Hematopoietic multipotent progenitor cell treated with erythropoietin and hydrocortisone succinate and interleukin-3 and kit ligand, for 4 days (in vitro differentiated cells): ENCODE data around the gene RETREG3.
"Not testable (repeated sequence)": the region's sequence is repeated elsewhere in the genome, so short reads cannot be mapped to it uniquely, and the experiment has no call there.

Experiments used
- DNase-seq: peaks from one replicate; pipeline ENCODE4 v3.0.0-alpha.2; 2015

Gene RETREG3

DNA sequence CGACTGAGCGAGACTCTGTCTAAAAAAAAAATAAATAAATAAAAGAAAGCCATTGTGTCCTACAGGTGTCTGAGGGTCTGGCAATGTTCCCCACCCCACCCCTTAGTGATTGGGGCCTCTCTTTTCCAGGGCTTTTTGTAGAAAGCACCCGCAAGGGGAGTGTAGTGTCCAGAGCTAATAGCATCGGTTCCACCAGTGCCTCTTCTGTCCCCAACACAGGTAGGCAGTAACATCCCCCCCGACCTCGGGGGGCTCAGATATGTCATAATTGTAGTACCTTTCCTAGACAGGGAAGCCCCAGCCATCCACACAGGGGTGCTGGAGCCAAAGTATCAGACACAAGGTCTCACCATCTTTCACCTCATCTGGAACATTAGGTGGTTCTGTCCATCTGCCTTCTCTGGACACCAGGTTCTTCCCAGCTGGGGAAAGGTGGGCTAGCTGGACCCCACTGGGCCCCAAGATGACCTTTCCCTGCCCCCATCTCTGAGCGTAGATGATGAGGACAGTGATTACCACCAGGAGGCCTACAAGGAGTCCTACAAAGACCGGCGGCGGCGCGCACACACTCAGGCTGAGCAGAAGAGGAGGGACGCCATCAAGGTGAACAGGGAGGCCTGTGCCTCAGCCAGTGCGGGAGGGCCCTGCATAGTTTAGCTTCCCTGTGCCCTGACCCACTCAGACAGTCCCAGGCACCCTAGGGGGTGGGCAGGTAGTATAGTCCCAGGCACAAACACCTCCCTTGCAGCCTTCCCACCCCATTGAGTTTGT lies 40.6 kb downstream of the RETREG3 start:
- no peak for DNase-seq

DNA sequence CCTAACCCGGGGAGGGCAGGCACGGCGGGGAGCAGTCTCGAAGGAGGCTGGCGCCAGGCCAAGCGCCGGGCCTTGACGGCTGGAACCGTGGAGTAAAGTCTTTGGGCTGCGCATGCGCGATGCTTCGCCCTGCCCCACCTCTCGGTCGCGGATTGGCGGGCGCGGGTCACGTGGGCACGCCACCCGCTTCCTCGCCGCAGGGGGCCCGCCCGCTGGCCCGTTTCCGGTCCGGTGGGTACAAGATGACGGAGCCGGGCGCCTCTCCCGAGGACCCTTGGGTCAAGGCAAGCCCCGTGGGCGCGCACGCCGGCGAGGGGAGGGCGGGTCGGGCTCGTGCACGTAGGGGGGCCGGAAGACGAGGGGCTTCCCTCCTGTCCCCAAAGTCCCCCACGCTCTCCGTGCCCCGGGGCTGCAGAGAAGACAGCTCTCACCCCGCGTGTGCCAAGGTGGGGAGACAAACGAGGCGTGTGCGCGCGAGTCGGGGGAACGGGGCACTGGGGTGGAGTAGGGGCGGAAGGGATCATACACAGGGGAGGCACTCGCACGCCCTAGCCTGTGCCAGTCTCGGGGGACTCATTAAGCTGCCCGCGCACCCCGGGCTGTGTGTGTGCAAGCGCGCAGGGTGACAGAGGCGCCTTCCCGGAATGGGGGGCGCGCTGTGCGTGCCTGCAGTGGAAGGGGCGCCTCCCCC lies 42.1 kb downstream of the RETREG3 start, which contains the start of gene MLX:
Gene MLX (plus strand): TSS at position 218 of the 691 bp plus-strand sequence. CDS start 25 bp downstream, at position 243.
- DNase-seq: peak; percentile 97

DNA sequence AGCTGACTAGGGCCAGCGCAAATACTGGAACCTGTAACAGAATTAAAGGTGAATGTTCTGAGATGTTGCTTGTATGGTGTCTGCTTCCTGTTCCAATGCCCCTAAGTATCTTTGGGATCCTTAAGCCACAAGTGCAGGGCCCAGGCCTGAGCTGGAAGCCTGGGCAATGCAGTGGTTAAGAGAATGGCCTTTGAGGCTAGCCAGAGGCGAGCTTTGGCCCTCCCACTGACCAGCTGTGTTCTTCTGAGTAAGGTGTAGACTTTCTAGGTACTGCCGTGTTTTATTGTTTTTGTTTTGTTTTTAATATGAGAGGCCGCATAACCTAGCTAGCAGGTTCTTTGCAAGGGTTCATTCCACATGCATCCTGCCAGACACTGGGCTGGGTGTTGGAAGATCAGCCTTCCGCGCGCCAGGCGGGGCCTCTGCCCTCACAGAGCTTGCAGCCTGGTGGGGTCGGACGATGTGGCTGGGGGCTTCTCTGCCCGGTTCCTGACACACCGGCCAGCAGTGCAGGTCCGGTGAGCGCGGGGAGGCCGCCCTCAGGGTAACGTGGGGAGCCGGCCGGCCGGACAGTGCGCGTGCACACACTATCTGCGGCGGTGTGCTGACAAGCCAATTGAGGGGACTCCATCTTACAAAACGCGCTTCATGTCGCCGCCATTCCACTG lies 42.8 kb downstream of the RETREG3 start:
- DNase-seq: no peak

DNA sequence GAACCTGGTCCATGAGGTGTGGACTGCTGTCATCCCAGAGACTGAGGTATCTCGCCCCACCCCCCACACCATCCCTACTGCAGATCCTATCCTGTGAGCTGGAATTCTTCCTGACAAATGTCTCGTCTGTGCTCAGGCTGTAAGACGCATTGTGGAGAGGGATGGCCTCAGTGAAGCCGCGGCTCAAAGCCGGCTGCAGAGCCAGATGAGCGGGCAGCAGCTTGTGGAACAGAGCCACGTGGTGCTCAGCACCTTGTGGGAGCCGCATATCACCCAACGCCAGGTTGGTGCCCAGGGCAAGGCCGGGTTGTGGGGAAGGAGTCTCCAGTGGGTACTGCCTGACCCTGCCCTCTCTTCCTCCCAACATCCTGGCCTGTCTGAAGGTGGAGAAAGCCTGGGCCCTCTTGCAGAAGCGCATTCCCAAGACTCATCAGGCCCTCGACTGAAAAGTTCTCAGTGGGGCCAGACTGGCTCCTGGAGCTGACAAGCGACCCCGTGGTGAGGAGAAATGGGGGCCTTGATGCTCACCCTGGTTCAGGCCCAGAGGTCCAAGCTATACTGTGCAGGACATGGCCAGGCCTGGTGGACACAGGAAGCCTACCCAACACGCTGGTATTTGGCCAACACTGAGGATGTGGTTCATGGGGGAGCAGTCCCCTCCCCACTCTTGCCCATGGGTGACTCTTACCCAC lies 43.5 kb downstream of the RETREG3 start:
- no peak for DNase-seq

DNA sequence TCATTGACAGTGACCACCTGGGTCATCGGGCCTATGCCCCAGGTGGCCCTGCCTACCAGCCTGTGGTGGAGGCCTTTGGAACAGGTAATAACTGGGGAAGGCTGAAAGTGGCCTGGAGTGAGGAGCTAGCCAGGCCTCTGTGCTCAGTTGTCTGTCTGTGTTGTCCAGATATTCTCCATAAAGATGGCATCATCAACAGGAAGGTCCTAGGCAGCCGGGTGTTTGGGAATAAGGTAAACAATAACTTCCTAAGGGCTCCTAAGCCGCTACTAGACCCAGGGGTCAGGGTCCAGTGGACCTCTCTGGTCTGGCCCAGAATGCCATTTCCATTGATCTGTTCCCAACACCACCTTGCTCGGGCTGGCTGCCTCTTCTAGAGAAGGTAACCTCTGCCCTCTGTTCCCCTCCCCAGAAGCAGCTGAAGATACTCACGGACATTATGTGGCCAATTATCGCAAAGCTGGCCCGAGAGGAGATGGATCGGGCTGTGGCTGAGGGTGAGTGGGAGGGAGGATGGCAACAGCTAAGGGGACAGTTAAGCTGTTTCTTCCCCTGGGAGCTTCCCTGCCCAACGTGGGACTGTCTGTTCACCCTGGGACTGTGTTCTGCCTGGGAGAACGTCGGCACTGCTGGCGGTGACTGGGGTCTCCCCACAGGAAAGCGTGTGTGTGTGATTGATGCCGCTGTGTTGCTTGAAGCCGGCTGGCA lies 44.2 kb downstream of the RETREG3 start:
- no peak for DNase-seq

DNA sequence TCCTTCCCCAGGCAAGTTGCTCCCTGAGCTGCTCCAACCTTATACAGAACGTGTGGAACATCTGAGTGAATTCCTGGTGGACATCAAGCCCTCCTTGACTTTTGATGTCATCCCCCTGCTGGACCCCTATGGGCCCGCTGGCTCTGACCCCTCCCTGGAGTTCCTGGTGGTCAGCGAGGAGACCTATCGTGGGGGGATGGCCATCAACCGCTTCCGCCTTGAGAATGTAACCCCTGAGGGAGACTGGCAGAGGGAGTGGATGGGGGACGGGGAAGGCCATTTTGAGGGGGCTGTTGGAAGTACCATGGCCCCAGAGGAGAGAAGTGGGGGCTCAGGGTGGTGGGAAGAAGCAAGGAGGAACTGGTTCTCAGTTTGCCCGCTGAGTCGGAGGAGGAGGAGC lies 45.2 kb downstream of the RETREG3 start:
- no peak for DNase-seq

DNA sequence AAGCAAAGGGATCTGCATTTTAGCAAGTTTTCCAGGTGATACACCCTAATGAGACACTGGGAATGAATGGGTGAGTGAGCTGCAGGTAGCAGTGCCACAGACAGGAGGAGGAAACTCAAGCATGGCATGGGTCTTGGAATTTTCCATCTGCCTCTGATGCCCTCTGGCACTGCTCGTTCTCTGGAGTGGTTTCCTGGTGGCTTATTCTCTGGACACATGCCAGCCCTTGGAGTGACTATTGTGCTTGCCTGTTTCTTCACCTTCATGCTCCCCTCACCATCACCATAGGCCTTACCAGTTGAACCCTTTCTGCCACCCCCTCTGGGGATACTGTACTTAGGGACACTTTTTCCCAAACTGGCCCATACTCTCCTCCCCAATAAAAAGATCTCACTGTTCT lies 45.6 kb downstream of the RETREG3 start:
- DNase-seq: no peak

DNA sequence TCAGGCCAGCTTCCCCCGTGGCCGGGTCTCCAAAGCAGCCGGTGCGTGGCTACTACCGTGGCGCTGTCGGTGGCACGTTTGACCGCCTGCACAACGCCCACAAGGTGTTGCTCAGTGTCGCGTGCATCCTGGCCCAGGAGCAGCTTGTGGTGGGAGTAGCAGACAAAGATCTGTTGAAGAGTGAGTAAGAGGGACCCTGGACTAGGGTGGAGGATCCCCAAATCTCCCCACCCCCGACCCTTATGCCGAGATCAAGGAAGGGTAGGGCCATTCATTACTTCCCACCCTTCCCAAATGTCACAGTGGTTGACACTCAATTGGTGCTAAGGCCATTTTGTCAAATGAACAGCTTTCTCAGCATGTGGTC lies 46.0 kb downstream of the RETREG3 start:
- no peak for DNase-seq

DNA sequence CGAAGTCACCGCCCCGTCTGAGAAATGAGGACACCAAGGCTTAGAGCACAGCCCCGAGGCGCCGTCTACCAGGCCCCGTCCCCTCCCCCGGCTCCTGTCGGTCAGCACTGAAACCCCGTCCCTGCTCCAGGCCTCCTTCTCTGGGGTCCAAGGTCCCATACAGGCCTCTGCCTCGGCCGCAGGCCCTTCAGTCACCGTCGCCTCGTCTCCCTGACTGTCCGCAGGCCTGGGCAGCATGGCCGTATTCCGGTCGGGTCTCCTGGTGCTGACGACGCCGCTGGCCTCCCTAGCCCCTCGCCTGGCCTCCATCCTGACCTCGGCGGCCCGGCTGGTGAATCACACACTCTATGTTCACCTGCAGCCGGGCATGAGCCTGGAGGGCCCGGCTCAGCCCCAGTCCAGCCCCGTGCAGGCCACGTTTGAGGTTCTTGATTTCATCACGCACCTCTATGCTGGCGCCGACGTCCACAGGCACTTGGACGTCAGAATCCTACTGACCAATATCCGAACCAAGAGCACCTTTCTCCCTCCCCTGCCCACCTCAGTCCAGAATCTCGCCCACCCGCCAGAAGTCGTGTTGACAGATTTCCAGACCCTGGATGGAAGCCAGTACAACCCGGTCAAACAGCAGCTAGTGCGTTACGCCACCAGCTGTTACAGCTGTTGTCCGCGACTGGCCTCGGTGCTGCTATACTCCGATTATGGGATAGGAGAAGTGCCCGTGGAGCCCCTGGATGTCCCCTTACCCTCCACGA lies 46.6 kb downstream of the RETREG3 start:
- DNase-seq: no peak

DNA sequence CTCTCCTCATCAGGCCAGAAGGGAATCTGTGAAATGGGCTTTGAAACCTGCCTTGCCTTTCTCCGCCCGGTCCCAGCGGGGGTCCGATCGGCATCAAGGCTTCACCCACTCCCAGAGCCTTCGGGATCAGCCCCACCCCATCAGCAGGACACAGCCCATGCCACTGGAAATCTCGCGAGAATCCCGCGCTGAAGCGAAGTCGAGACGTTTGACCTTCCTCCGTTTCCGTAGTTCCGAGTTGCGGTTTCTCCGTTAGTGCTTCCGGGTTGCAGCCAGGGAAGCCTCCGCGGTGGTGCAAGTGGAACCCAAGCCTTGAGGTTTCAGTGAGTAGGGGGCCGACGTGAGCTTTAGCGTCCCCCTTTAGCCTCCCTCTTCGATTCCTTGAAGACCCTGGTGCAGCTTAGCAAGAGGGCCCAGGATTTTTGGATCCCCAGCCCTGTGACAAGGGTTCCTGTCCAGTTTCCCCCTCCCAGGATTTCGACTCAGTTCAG lies 47.2 kb downstream of the RETREG3 start, which contains the start of gene COASY:
Gene COASY (plus strand): TSS at position 252 of the 491 bp plus-strand sequence. CDS start 475 bp downstream, outside the sequence.
- DNase-seq: peak; percentile 98

DNA sequence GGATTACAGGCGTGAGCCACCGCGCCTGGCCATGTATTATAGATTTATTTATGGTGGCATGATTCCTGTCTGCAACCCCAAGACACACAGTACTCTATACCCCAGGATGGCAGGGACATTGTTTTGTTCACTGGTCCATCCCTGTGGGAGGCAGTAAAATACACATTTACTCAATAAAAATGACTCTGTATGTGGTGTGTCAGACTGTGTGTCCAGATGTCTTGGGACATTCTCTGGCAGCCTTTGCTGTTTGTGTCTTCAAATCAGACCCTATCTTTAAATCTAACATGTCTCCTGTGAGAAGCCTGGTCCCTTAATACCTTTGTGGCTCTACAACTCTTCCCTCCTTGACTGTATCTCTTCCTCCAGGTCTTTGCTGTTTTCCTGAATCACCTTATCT lies 48.9 kb downstream of the RETREG3 start:
- DNase-seq: no peak

DNA sequence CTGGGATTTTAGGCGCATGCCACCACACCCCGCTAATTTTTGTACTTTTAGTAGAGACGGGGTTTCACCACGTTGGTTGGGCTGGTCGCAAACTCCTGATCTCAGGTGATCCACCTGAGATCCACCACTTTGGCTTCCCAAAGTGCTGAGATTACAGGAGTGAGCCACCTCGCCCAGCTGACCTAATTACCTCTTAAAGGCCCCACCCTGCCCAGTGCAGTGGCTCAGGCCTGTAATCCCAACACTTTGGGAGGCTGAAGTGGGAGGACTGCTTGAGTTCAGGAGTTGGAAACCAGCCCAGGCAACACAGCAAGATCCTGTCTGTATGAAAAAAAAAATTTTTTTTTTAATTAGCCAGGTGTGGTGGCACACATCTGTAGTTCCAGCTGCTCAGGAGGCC lies 50.1 kb downstream of the RETREG3 start:
- no peak for DNase-seq

DNA sequence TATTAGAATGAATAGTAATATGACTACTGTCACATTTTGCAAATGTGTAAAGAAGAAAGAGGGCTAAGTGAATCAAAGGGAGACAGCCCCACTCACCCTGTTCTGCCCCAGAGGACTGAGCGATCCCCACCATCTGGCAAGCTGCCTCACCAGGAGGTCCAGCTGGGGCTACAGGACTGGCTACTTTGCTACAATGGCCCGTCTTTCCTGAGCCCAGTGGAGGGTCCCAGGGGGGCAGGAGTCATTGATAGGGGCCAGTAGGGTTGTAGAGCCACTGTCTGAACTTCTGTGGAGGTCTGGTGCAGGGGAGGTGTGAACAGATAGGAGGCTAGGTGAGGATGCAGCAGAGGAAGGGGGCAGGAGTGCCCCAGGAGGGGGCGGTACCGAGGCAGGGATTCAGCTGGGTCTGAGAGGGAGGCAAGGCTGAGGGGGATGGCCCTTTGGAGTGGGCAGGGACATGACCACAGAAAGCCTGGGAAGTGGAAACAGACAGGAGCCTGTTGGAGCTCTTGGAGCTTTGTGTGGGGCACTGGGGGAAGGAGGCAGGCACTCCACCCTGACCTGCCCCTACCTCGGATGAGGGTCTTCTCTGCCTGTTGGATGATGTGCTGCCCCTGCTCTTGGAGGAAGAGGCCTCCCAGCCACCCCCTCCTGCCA lies 53.1 kb downstream of the RETREG3 start:
- DNase-seq: not testable (repeated sequence)

DNA sequence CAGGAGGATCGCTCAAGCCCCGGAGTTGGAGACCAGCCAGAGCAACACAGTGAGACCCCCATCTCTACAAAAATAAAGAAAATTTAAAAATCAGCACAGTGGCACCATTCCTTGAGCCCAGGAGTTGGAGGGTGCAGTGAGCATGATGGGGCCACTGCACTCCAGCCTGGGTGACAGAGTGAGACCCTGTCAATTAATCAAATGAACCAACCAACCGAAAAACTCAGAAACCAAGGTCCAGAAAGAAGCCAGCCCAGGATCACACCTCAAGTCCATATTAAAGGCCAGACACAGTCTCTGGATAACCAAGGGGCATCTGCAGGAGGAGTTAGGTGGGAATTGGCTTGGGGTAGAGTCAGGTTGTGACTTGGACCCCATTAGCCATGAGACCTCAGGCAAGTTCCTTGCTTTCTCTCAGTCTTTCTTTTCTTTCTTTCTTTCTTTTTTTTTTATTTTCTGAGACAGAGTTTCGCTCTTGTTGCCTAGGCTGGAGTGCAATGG lies 54.0 kb downstream of the RETREG3 start:
- DNase-seq: no peak

DNA sequence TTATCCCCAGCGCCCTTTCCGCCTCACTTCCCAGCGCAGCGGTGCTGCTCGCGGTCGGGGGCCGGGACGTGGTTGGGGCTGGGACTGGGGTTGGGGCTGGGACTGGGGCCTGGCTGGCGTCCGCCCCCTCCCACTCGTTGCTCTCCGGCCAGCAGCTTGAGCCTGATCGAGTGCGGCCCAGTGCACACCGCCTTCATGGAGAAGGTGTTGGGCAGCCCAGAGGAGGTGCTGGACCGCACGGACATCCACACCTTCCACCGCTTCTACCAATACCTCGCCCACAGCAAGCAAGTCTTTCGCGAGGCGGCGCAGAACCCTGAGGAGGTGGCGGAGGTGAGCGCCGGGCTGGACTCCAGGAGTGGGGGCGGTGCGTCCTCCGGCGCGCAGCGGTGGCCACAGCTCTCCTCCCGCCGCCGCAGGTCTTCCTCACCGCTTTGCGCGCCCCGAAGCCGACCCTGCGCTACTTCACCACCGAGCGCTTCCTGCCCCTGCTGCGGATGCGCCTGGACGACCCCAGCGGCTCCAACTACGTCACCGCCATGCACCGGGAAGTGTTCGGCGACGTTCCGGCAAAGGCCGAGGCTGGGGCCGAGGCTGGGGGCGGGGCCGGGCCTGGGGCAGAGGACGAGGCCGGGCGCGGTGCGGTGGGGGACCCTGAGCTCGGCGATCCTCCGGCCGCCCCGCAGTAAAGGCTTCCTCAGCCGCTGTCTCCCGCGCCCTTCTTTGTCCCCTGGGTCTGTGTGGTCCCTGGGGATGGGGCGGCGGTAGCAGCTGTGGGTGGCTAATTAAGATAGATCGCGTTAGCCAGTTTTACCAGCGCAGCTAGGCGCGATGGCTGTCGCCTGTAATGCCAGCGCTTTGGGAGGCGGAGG lies 54.7 kb downstream of the RETREG3 start:
- peak; percentile 94 for DNase-seq

DNA sequence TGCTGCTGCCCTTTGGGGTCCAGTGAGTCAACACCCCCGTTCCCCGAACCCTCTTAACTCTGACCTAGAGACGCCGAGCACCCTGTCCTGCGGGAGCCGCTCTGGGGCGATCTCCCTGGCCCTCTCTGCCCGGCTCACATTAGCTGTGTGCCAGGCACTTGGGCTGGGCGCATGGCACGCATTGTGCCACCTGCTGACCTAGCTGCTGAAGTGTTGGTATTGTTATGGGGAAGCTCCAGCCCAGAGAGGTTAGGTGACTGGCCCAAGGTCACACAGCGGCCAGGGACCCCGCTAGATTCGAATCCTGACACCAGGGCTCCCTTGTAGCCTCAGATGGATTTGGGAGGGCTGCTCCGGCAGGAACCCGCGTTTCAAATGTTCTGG lies 55.3 kb downstream of the RETREG3 start:
- DNase-seq: peak; percentile 48

DNA sequence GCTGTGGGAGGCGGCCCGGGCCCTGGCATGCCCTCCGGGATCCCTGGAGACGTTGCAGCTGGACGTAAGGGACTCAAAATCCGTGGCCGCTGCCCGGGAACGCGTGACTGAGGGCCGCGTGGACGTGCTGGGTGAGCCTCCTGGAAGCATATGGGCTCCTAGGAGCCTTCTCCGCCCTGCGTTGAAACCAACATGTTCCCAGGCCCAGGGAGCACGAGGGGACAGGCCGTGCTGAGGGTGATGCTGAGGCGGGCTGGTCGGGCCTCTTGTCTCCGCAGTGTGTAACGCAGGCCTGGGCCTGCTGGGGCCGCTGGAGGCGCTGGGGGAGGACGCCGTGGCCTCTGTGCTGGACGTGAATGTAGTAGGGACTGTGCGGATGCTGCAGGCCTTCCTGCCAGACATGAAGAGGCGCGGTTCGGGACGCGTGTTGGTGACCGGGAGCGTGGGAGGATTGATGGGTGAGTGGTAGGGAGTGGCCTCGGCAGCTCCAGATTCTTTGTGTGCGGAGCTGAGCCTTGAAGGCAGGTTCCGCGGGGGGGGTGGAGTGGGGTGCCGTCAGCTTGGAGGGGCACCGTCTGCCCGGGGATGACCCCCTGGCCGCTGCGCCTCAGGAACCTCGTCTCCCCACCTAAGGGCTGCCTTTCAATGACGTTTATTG lies 55.9 kb downstream of the RETREG3 start:
- no peak for DNase-seq

DNA sequence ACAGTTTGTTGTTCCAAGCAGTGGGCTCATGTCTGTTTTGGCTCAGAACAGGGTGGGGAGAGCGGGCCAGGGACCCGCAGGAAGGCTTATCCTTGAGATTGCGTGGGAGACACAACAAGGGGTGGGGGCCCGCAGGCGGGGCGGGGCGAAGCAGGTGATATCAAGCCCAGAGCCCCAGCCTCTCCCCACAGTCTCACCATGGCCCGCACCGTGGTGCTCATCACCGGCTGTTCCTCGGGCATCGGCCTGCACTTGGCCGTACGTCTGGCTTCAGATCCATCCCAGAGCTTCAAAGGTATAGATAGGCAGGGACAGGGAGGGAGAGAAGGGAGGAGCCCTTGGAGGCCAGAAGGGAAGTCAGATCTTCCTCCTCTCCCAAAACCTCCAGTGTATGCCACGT lies 56.4 kb downstream of the RETREG3 start, which contains the start of gene HSD17B1:
Gene HSD17B1 (plus strand): TSS at position 188 of the 400 bp plus-strand sequence. CDS start 11 bp downstream, at position 199.
- not testable (repeated sequence) for DNase-seq
